GM23338 (cell line): ENCODE data around the gene ZSWIM5.

Source experiments
- CREB1 ChIP-seq: fragments of 250-450 bp; sonication (Bioruptor Pico); IDR thresholded peaks from 2 replicates; pipeline ENCODE4 v1.5.0; 2020; ENCODE audit warnings: low read depth, mild to moderate bottlenecking, moderate library complexity
- EZH2 ChIP-seq: fragments of 200-600 bp; sonication (generic); IDR thresholded peaks from one replicate; pipeline ENCODE4 v1.8.0; 2017; ENCODE audit warnings: antibody characterized with exemption, mild to moderate bottlenecking, low read depth; ENCODE audit not compliant: unreplicated experiment
- EZH2phosphoT487 ChIP-seq: fragments of 200-600 bp; sonication (generic); IDR thresholded peaks from one replicate; pipeline ENCODE4 v1.8.1; 2018; ENCODE audit warnings: antibody characterized with exemption; ENCODE audit not compliant: unreplicated experiment
- REST ChIP-seq: IDR thresholded peaks from one replicate; pipeline ENCODE4 v1.6.1; 2018; ENCODE audit warnings: antibody characterized with exemption; ENCODE audit not compliant: unreplicated experiment
- STAT1 ChIP-seq: IDR thresholded peaks from one replicate; pipeline ENCODE4 v1.6.1; 2016; ENCODE audit warnings: antibody characterized with exemption; ENCODE audit not compliant: unreplicated experiment
- TF ChIP-seq, protein P1 (sequence below), 2 experiments: fragments of 200-600 bp in 1 of 2; sonication (generic) in 1 of 2; conservative IDR thresholded peaks; 2 replicates each; pipeline versions ENCODE4 v1.5.1 to v1.6.1; 2016 to 2017; ENCODE audit warnings: antibody characterized with exemption in 2 of 2, low read depth in 2 of 2, mild to moderate bottlenecking in 2 of 2, moderate library complexity in 1 of 2

- TF ChIP-seq, protein P1, sequence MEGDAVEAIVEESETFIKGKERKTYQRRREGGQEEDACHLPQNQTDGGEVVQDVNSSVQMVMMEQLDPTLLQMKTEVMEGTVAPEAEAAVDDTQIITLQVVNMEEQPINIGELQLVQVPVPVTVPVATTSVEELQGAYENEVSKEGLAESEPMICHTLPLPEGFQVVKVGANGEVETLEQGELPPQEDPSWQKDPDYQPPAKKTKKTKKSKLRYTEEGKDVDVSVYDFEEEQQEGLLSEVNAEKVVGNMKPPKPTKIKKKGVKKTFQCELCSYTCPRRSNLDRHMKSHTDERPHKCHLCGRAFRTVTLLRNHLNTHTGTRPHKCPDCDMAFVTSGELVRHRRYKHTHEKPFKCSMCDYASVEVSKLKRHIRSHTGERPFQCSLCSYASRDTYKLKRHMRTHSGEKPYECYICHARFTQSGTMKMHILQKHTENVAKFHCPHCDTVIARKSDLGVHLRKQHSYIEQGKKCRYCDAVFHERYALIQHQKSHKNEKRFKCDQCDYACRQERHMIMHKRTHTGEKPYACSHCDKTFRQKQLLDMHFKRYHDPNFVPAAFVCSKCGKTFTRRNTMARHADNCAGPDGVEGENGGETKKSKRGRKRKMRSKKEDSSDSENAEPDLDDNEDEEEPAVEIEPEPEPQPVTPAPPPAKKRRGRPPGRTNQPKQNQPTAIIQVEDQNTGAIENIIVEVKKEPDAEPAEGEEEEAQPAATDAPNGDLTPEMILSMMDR (conservative IDR thresholded peaks at IDR 0.05; ENCODE audit: low read depth in 2 of 2) = no peak
- no peak for TF ChIP-seq EZH2
- TF ChIP-seq REST = no peak
- no peak for TF ChIP-seq EZH2phosphoT487
- TF ChIP-seq STAT1 = no peak
- TF ChIP-seq CREB1 (CRISPR knock-in tag) = no peak
Observed at GRCh38 chr1:45009296-45009865, 197.0 kb downstream of the ZSWIM5 start.
